Left lung (tissue), 10 donors: ENCODE results near the gene KIF5C. TPM values are rescaled to one million over a fixed set of nuclear protein-coding genes. Genes with fewer than 3 reads are reported as not detected.
A peak's percentile ranks its signal among the peaks of the same experiment; 100 is the strongest.

Source experiments
- ATAC-seq: fragments of 200-7000 bp; cut with Tn5 transposase; one replicate; pipeline ENCODE4 v1.9.1; 2020; ENCODE audit warnings: moderate library complexity
- DNase-seq, 4 donors: peaks; one replicate each; pipeline ENCODE4 v3.0.0-alpha.2; 2013 to 2020
- H3K27ac ChIP-seq, 2 donors: fragments of 200-600 bp; sonication (generic) in 1 of 2; one replicate each; pipeline versions ENCODE4 v1.5.0 to v1.8.0; 2020 to 2021
- H3K27me3 ChIP-seq, 2 donors: fragments of 200-600 bp; sonication (generic) in 1 of 2; one replicate each; pipeline versions ENCODE4 v1.5.0 to v1.8.0; 2020 to 2021
- H3K36me3 ChIP-seq, 2 donors: fragments of 200-600 bp; sonication (generic) in 1 of 2; one replicate each; pipeline versions ENCODE4 v1.5.0 to v1.8.0; 2020 to 2021
- H3K4me1 ChIP-seq, 2 donors: fragments of 200-600 bp; one replicate each; pipeline ENCODE4 v1.8.0; 2021
- H3K4me3 ChIP-seq, 2 donors: fragments of 200-600 bp; sonication (generic) in 1 of 2; one replicate each; pipeline versions ENCODE4 v1.5.0 to v1.8.0; 2020 to 2021; ENCODE audit warnings: mild to moderate bottlenecking in 1 of 2
- H3K9me3 ChIP-seq, 2 donors: fragments of 200-600 bp; sonication (generic) in 1 of 2; one replicate each; pipeline versions ENCODE4 v1.5.0 to v1.8.0; 2020 to 2021
- intact Hi-C, 2 donors: fragments of 100-400 bp; cut with DNase I; formaldehyde crosslinking; loops; one replicate each; pipeline versions ENCODE4 v1.11.2 to v1.14.2; 2022
- polyA plus RNA-seq, 6 donors: library from polyadenylated mRNA; unstranded; fragments of 120-200 nt; gene quantifications; one replicate each; pipeline ENCODE4 v1.2.1, GENCODE V29; 2013; ENCODE audit not compliant: insufficient read length in 6 of 6
- total RNA-seq, 2 donors: library from RNA; stranded (reverse); fragmentation: NEBNext Ultra II Directional; extraction: Animal tissue kit (Norgen Biotek cat#: 25700); gene quantifications; one replicate each; pipeline ENCODE4 v1.2.1, GENCODE V29; 2021
- TF ChIP-seq, protein P1 (sequence below), 2 donors: fragments of 200-600 bp; sonication (generic) in 1 of 2; IDR thresholded peaks; one replicate each; pipeline versions ENCODE4 v1.5.0 to v1.8.0; 2021; ENCODE audit warnings: antibody characterized with exemption in 2 of 2
- donor health status: DM: no; HTN: yes; CAD: no.
- donor health status: DM: no; HTN: no; CAD: no.

Gene KIF5C
- total and polyA plus RNA-seq, 8 donors: 0.92 to 27.4 (median 20.3) TPM

DNA sequence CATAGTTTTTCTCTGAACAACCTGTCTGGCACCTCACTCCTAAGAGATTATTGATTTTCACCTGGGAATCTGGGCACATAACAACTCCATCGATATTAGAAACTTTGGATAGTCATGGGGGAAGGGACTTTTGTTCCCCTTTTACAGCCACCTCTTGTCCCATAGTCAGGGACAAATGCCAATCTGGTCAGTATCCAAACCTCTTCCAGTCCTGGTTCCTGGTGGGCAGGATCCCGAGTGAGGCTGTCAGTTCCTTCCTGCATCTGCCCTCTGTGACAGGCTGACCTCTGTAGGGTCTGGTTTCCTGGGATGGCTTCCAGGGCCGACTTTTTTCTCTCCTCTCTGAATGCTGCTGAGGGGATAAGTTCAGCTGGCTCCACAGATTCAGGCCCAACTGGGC lies 11.0 kb downstream of the KIF5C start:
- Histone ChIP-seq H3K36me3 (no peaks in the 10 kb centered on the region), H3K27me3 (peaks cover 29 to 58% of the 10 kb centered on the region in 2 donors)

GRCh38 chr2:148887350-148888002 lies 12.4 kb downstream of the KIF5C start:
- no peaks in the 10 kb centered on the region for H3K36me3 ChIP-seq
- H3K27me3 ChIP-seq: peaks cover 29 to 58% of the 10 kb centered on the region in 2 donors
- DNase-seq (no peak), ATAC-seq (peak; percentile 27)
- no peak overlapping the region for H3K27ac ChIP-seq
- TF ChIP-seq, protein P1, sequence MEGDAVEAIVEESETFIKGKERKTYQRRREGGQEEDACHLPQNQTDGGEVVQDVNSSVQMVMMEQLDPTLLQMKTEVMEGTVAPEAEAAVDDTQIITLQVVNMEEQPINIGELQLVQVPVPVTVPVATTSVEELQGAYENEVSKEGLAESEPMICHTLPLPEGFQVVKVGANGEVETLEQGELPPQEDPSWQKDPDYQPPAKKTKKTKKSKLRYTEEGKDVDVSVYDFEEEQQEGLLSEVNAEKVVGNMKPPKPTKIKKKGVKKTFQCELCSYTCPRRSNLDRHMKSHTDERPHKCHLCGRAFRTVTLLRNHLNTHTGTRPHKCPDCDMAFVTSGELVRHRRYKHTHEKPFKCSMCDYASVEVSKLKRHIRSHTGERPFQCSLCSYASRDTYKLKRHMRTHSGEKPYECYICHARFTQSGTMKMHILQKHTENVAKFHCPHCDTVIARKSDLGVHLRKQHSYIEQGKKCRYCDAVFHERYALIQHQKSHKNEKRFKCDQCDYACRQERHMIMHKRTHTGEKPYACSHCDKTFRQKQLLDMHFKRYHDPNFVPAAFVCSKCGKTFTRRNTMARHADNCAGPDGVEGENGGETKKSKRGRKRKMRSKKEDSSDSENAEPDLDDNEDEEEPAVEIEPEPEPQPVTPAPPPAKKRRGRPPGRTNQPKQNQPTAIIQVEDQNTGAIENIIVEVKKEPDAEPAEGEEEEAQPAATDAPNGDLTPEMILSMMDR (IDR thresholded peaks at IDR 0.05): no peak
- H3K9me3 ChIP-seq: peaks cover 0 to 4% of the 10 kb centered on the region in 2 donors
- H3K4me3 ChIP-seq: peak overlapping the region; percentile 20 to 22
- intact Hi-C loops: no loop called here
- H3K4me1 ChIP-seq: peaks cover 7 to 13% of the 10 kb centered on the region in 2 donors

More for the DNA sequence above, 11.0 kb downstream of the KIF5C start:
- TF ChIP-seq, protein P1 (IDR thresholded peaks at IDR 0.05): no peak
- ATAC-seq: no peak
- Histone ChIP-seq H3K27ac (no peak overlapping the region), H3K9me3 (no peaks in the 10 kb centered on the region), H3K4me1 (peaks cover 7 to 13% of the 10 kb centered on the region in 2 donors), H3K4me3 (no peak overlapping the region)
- no peak for DNase-seq
- intact Hi-C loops: no loop called here

DNA sequence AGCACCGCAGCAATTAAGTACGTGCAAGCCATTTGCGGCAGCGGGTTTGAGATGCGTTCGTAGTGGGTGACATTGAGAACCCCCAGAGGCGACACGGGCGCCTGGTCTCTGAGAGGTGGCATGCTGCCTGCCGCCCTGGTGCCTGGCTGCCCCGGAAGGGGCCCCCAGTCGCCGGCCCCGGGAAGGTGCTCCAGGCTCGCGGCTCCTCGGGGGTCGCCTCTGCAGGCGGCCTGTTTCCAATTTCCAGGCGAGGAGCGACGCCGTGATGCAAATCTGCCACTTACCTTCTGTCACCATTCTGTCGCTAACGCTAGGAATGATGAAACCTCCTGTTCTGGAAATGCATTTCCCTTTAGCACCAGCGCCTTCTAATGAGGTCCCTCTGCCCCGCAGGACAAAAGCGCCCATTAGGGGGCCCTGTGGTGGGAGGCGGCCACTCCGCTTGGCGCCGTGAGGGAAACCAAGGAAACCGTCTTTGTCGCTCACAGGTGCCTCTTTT lies 13.0 kb downstream of the KIF5C start:
- TF ChIP-seq, protein P1 (IDR thresholded peaks at IDR 0.05): no peak
- Histone ChIP-seq H3K4me3 (peak overlapping the region; percentile 20 to 22), H3K27me3 (peaks cover 29 to 58% of the 10 kb centered on the region in 2 donors), H3K9me3 (peaks cover 0 to 10% of the 10 kb centered on the region in 2 donors), H3K27ac (no peak overlapping the region), H3K36me3 (no peaks in the 10 kb centered on the region), H3K4me1 (peaks cover 7 to 13% of the 10 kb centered on the region in 2 donors)
- intact Hi-C loops: no loop called here
- DNase-seq: no peak
- peak; percentile 40 for ATAC-seq

- intact Hi-C loops: no loop called here
- H3K4me1 ChIP-seq: peaks cover 7 to 13% of the 10 kb centered on the region in 2 donors
- peaks cover 0 to 12% of the 10 kb centered on the region in 2 donors for H3K9me3 ChIP-seq
- TF ChIP-seq, protein P1 (IDR thresholded peaks at IDR 0.05): no peak
- H3K27ac ChIP-seq: no peak overlapping the region
- no peak for DNase-seq
- peaks cover 29 to 58% of the 10 kb centered on the region in 2 donors for H3K27me3 ChIP-seq
- no peak for ATAC-seq
- H3K36me3 ChIP-seq: no peaks in the 10 kb centered on the region
- no peak overlapping the region for H3K4me3 ChIP-seq
Observed at GRCh38 chr2:148888986-148889385, 14.0 kb downstream of the KIF5C start.

DNA sequence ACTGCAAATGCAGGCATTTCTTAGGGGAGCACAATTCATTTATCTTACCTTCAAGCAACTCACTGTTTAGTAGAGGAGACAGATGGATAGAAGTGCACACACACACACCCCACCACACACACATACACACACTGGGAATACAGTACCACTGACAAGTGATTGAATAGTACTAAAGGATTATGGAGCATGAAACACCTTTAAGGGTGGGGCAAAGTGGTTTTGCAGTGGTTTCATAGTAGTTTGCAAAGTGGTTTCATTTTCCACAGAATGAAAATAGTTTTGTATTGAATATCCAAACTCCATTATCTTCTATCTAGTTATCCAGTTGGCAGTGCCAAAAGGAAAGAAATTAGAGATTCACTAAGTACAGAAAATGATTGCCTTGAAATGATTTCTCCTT lies 18.9 kb downstream of the KIF5C start:
- H3K27ac ChIP-seq: no peak overlapping the region
- peaks cover 7 to 18% of the 10 kb centered on the region in 2 donors for H3K27me3 ChIP-seq
- no peak for DNase-seq
- H3K4me1 ChIP-seq: no peaks in the 10 kb centered on the region
- H3K36me3 ChIP-seq: no peaks in the 10 kb centered on the region
- no peak for ATAC-seq
- no peak overlapping the region for H3K4me3 ChIP-seq
- TF ChIP-seq, protein P1 (IDR thresholded peaks at IDR 0.05): no peak
- intact Hi-C loops: no loop called here
- peaks cover 0 to 12% of the 10 kb centered on the region in 2 donors for H3K9me3 ChIP-seq
